ENCODE data around the gene CERS4.
A peak's percentile ranks its signal among the peaks of the same experiment; 100 is the strongest.
"Not testable (repeated sequence)": the region's sequence is repeated elsewhere in the genome, so short reads cannot be mapped to it uniquely, and the experiment has no call there.

Gene CERS4

GRCh38 chr19:8269724-8270123 lies 60.6 kb downstream of the CERS4 start:
- DNase-seq: no peak

- DNase-seq: not testable (repeated sequence)
Observed at GRCh38 chr19:8276508-8276907, 67.3 kb downstream of the CERS4 start.

- not testable (repeated sequence) for DNase-seq
Observed at GRCh38 chr19:8291337-8291736, 82.2 kb downstream of the CERS4 start.

- DNase-seq: no peak
Observed at GRCh38 chr19:8302357-8302691, 93.2 kb downstream of the CERS4 start.

- DNase-seq: no peak
Observed at GRCh38 chr19:8302734-8303133, 93.6 kb downstream of the CERS4 start.

GRCh38 chr19:8304841-8305621 lies 95.9 kb downstream of the CERS4 start:
- no peak for DNase-seq

DNA sequence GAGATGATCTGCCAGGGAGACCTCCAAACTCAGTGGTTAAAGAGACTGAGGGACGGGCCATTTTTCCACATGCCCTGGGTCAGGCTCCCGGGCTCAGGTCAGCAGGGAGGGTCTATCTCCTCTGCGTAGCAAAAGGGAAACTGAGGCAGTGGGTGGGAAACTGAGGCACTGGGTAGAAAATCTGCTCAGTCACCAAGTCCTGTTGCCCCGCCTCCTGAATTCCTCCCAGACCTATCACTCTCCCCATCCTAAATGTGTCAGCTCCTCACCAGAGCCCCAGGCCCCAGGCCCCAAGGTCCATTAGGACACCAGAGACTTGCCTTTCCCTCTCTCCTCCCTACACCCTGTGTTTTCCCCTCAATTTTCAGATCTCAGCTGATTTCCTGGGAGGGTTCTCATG lies 96.6 kb downstream of the CERS4 start:
- no peak for DNase-seq

DNA sequence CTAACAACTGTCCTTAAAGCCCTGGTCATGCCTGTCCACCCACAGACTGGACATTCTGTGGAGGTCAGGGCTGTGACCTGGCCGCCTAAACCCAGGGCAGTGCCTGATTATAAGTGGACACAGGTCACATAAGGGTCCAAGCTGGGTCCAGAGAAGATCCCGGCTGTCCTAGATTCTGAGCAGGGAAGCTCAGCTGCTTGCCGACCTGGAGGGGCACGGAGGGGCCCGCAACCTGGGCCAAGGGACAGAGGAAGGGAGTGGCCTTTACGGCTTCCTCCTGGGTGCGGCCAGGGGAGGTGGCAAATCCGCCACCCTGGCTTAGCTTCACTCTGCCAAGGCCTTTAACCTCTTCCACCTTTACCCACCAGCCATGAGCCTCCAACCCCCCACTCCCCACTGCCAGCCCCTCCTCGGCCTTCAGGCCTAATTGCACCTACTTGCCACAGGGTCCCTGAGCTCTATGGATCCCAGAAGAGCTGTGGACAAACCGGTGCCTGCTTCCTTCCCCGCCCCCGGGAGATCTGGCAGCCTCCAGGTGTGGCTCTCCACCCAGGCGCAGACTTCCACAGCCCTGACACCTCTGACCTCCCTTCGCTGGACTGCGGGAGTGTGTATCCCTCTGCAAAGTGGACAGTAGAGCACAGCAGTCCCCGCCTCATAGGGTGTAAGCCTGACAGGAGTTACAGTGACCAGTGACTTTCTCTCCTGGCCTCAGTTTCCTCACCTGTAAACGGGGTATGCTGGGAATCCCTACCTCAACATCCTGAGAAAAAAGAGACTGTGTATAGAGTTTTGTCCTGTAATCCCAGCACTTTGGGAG lies 97.3 kb downstream of the CERS4 start:
- DNase-seq: no peak

DNA sequence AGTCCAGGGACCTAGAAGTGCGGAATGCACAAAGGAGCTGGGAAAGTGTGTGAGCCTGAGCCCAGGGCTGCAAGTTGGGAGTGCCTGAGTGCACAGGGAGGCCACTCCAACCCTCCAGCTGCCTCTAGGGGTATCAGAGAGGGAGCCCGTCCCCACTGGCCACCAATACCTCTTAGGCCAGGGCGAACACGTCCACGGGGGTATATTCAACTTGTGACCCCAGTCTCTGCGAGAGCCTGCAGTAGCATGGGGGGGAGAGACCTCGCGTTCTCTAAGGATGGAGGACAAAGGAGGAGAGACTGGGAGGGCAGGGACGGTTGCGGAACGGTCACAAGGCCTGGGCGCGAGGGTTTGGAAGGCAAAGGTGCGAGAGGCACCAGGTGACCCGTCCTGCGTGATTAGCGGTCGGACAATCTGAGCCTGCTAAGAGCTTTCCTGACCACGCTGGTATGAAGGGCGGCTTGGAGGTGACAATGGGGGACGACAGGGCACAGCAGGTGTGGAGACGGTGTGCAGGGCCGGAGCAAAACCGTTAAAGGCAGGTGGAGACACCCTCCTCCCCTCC lies 98.3 kb downstream of the CERS4 start:
- DNase-seq: no peak

DNA sequence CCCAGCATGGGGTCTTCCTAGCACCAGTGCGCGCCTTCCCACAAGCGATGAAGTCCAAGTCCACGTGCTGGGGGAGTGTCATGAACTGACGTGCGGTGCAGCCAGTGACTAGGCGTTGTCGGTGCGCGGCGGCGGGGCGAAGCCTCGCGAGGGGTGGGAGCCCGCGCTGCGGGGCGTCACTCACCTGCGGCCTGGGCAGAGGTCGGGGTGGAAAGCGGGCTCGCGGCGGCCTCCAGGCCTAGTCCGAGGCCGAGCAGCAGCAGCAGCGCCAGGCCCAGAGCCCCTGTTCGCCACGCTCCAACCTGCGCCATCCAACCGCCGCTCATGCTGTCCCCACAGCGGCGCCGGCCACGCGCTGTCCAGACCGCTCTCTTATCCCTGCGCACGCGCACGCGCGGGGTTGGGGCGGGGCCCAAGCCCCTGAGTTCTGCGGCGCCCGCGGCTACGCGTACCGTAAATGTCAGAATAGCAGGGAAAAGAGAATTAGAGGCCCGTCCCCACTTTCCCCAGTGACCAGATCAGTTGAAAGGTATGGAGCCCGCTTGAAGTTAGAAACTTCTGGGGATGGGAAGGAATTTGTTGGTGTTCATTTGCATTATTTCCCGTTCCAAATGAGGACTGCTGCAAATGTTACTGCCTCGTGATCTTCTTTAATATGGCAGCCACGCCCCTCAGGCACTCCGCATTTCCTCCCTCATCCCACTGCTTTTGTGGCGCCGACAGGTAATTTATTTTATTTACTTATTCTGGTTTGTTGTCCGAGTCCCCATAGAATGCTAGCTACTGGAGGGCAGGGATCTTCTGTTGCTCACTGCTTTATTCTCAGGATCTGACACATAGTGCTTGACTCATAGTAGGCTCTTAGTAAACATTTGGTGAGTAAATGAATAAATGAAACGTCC lies 99.0 kb downstream of the CERS4 start, which contains the start of gene CD320:
TSS of gene CD320 (minus strand) at position 394 of the 902 bp plus-strand sequence. CDS start at position 326, 68 bp downstream.
- peak; percentile 90 to 93 for DNase-seq

- DNase-seq: no peak
Observed at GRCh38 chr19:8308891-8309291, 99.7 kb downstream of the CERS4 start.

GRCh38 chr19:8310342-8311055 lies 101.3 kb downstream of the CERS4 start:
- DNase-seq: no peak

DNA sequence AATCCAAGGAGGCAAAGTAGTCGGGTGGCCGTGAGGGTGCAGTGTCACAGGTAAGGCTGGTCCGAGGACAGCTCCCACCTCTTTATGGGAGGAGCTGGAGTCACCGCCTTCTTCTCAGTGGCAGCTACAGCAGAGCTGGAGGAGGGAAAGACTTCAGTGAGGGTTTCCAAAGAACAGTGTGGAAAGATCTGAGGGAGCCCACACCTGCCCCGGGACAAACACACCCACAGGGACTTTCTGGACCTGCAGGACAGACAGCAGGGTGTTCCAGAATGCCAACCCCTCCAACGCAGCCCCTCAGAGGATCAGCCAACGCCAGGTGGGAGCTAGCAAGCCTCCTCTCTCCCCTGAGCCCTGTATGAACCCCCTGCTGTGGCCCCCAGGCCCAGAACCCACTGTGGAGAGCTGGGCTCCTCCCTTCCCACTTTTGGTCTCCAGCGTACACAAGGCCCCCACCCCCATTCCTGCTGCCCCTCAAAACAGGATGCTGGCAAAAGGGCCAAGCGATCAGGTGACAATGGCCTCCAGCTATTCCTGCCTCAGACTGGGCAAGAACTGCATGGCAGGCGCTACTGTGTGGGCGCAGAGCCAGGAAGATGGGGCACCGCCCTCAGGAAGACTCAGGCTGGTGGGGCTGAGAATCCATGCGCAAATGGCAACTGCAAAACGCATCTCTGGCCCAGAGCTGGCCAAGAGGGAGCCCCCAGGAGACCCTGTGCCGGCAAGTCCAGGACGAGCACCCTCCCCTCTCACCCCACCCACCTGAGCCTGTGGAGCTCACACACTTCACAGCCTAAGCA lies 102.5 kb downstream of the CERS4 start:
- DNase-seq: peak; percentile 25 to 51
